K562 (cell line): ENCODE measurements around the gene KCNV2. TPM values are rescaled to one million over a fixed set of nuclear protein-coding genes. Genes with fewer than 3 reads are reported as not detected.

Source experiments
- ATAC-seq: fragments of 200-7000 bp; cut with Tn5 transposase; 3 replicates; pipeline ENCODE4 v1.9.1; 2020; ENCODE audit warnings: moderate library complexity
- BruUV-seq: library from RNA; stranded (reverse); fragments of 400-500 nt; replicated peaks from 2 replicates; lab custom pipeline; 2021; lab: Mats Ljungman, UMichigan
- CTCF ChIA-PET: fragments of 300-600 bp; formaldehyde crosslinking; extraction: SDS; loops from one replicate; lab custom pipeline; 2021; ENCODE audit warnings: low intra/inter-chr PET ratio; lab: Yijun Ruan, JAX
- POLR2A ChIA-PET: fragments of 300-600, 350-650 bp; sonication (Branson Sonifier 250); formaldehyde crosslinking; extraction: SDS; loops from one replicate; lab custom pipeline; 2021; ENCODE audit warnings: antibody characterized with exemption, inconsistent platforms; lab: Yijun Ruan, JAX
- DNase-seq, 4 experiments: peaks; one replicate each; pipeline versions ENCODE4 v3.0.0 to v3.0.0-alpha.2; 2011 to 2018; ENCODE audit warnings: low spot score in 3 of 4, mixed read lengths in 3 of 4; ENCODE audit errors: extremely low read depth in 1 of 4
- FAIRE-seq: peaks from 2 replicates; lab custom pipeline; 2011; peaks lifted over from hg19 to GRCh38; lab: Jason Lieb, UNC
- H2AFZ ChIP-seq: 2 replicates; pipeline ENCODE4 v1.6.0; 2011; ENCODE audit warnings: low read depth, low read length, control low read depth, inconsistent platforms
- H3K27ac ChIP-seq: fragments of 200-600 bp; 3 replicates; pipeline ENCODE4 v1.8.0; 2011; ENCODE audit warnings: low read depth, mild to moderate bottlenecking, control low read depth, inconsistent platforms, low read length, moderate library complexity, mixed read lengths; ENCODE audit errors: extremely low read depth
- H3K27me3 ChIP-seq, 2 experiments: fragments of 300-600 bp in 1 of 2; 2 replicates in 1 of 2; 3 replicates in 1 of 2; pipeline versions ENCODE4 v1.6.0 to v1.8.0; 2011; ENCODE audit warnings: inconsistent platforms in 2 of 2, low read length in 2 of 2, mild to moderate bottlenecking in 1 of 2, mixed read lengths in 1 of 2, moderate library complexity in 1 of 2; ENCODE audit not compliant: control insufficient read depth in 2 of 2, insufficient read depth in 2 of 2
- H3K36me3 ChIP-seq: fragments of 300-600 bp; 3 replicates; pipeline ENCODE4 v1.8.0; 2011; ENCODE audit warnings: mild to moderate bottlenecking, low read length, inconsistent platforms; ENCODE audit not compliant: control insufficient read depth, insufficient read depth
- H3K4me1 ChIP-seq, 2 experiments: fragments of 200-600 bp in 1 of 2; replicated peaks in 1 of 2; 2 replicates in 1 of 2; 3 replicates in 1 of 2; pipeline versions ENCODE4 v1.5.1 to v1.8.0; 2011; ENCODE audit warnings: inconsistent platforms in 2 of 2, low read length in 2 of 2, mild to moderate bottlenecking in 1 of 2, mixed read lengths in 1 of 2, moderate library complexity in 1 of 2; ENCODE audit not compliant: control insufficient read depth in 2 of 2, insufficient read depth in 2 of 2
- H3K4me2 ChIP-seq: 2 replicates; pipeline ENCODE4 v1.6.1; 2011; ENCODE audit warnings: low read length, control low read depth, inconsistent platforms, mixed read lengths; ENCODE audit not compliant: insufficient read depth
- H3K4me3 ChIP-seq: fragments of 200-600 bp; sonication (generic), shearing (Covaris generic); 2 replicates; pipeline ENCODE4 v1.5.1; 2016; ENCODE audit warnings: control low read depth, inconsistent platforms
- H3K79me2 ChIP-seq: fragments of 200-600 bp; 3 replicates; pipeline ENCODE4 v1.8.0; 2011; ENCODE audit warnings: low read length, inconsistent platforms; ENCODE audit not compliant: control insufficient read depth, insufficient read depth
- H3K9ac ChIP-seq, 2 experiments: 2 replicates each; pipeline versions ENCODE4 v1.6.0 to v1.6.1; 2011; ENCODE audit warnings: low read depth in 2 of 2, low read length in 2 of 2, control low read depth in 1 of 2, inconsistent platforms in 1 of 2, mild to moderate bottlenecking in 1 of 2, mixed read lengths in 1 of 2; ENCODE audit not compliant: insufficient read depth in 1 of 2
- H3K9me1 ChIP-seq: one replicate; pipeline ENCODE4 v1.6.0; 2011; ENCODE audit warnings: inconsistent platforms, mild to moderate bottlenecking, low read length, moderate library complexity; ENCODE audit not compliant: control insufficient read depth, insufficient read depth
- H3K9me3 ChIP-seq: replicated peaks from 2 replicates; pipeline ENCODE4 v1.5.1; 2011; ENCODE audit warnings: low read depth, low read length, inconsistent platforms; ENCODE audit not compliant: control insufficient read depth, insufficient read depth
- H4K20me1 ChIP-seq: replicated peaks from 2 replicates; pipeline ENCODE4 v1.6.1; 2011; ENCODE audit warnings: low read length, inconsistent platforms, mixed read lengths; ENCODE audit not compliant: control insufficient read depth, insufficient read depth
- BRD9 ChIP-seq: fragments of 450-650 bp; IDR thresholded peaks from 2 replicates; pipeline ENCODE4 v1.6.1; 2018; ENCODE audit warnings: low read depth; ENCODE audit not compliant: partially characterized antibody
- EP300 ChIP-seq: IDR thresholded peaks from 2 replicates; pipeline ENCODE4 v1.6.1; 2012; ENCODE audit warnings: low read length, improper control_type of control experiment
- HMG20A ChIP-seq: fragments of 450-650 bp; formaldehyde crosslinking; conservative IDR thresholded peaks from 2 replicates; pipeline ENCODE4 v1.4.0; 2020; ENCODE audit warnings: mild to moderate bottlenecking, mixed read lengths
- MAX ChIP-seq: sonication (generic); formaldehyde crosslinking; IDR thresholded peaks from 2 replicates; pipeline ENCODE4 v1.9.0; 2022; ENCODE audit warnings: mild to moderate bottlenecking, missing genetic modification reagents
- MEIS2 ChIP-seq: fragments of 450-650 bp; IDR thresholded peaks from 2 replicates; pipeline ENCODE4 v1.6.1; 2014; ENCODE audit warnings: mild to moderate bottlenecking; ENCODE audit not compliant: partially characterized antibody
- MTA3 ChIP-seq: fragments of 450-650 bp; formaldehyde crosslinking; IDR thresholded peaks from 2 replicates; pipeline ENCODE4 v1.6.1; 2017; ENCODE audit warnings: mild to moderate bottlenecking, borderline replicate concordance
- PKNOX1 ChIP-seq: fragments of 450-650 bp; IDR thresholded peaks from 2 replicates; pipeline ENCODE4 v1.6.1; 2016
- SP2 ChIP-seq: IDR thresholded peaks from 2 replicates; pipeline ENCODE4 v1.6.1; 2011; ENCODE audit warnings: mild to moderate bottlenecking, low read depth, low read length, moderate library complexity; ENCODE audit not compliant: poor library complexity, severe bottlenecking; ENCODE audit errors: extremely low read depth
- ZBTB33 ChIP-seq: sonication (generic); formaldehyde crosslinking; IDR thresholded peaks from 2 replicates; pipeline ENCODE4 v1.8.1; 2023; ENCODE audit warnings: mild to moderate bottlenecking, missing genetic modification reagents
- WGBS: fragments of 100-300 bp; shearing (Covaris generic); methylation state at CpG from one replicate; pipeline ENCODE4 v1.1.6; 2016; ENCODE audit warnings: low coverage, mixed read lengths; ENCODE audit not compliant: insufficient coverage; ENCODE audit errors: missing lambda C conversion rate; 5-methylcytosine and 5-hydroxymethylcytosine counted together
- in situ Hi-C: fragments of 300-500 bp; cut with MboI; formaldehyde crosslinking; loops from 4 replicates; pipeline ENCODE4 v1.15.0; 2018; ENCODE audit warnings: inconsistent platforms, mixed read lengths
- intact Hi-C: fragments of 100-400 bp; cut with micrococcal nuclease; formaldehyde crosslinking; loops from 2 replicates; pipeline ENCODE4 v1.14.2; 2022
- polyA plus RNA-seq, 8 experiments: library from polyadenylated mRNA; depleted of rRNA in 4 of 8; stranded (reverse) in 5 of 8; unstranded in 3 of 8; fragments of >200 nt; fragmentation: Nextera tagmentation in 2 of 8; fragmentation: Illumina TruSeq in 1 of 8; extraction: Ambion mirVana in 2 of 8; extraction: Trizol in 1 of 8; gene quantifications; 2 replicates each; pipeline versions ENCODE4 v1.2.1 to v1.2.3, GENCODE V29; 2011 to 2014; ENCODE audit warnings: inconsistent platforms in 1 of 8, missing spikeins in 1 of 8
- total RNA-seq, 7 experiments: library from RNA; depleted of rRNA in 6 of 7; stranded (reverse); fragments of >200 nt in 6 of 7; fragmentation: Illumina TruSeq in 2 of 7; extraction: Trizol in 2 of 7; gene quantifications; 2 replicates each; pipeline versions ENCODE4 v1.2.1 to v1.2.3, GENCODE V29; 2011 to 2021; ENCODE audit warnings: low replicate concordance in 1 of 7
- TF ChIP-seq, protein P1 (sequence below): fragments of 450-650 bp; formaldehyde crosslinking; IDR thresholded peaks from 2 replicates; pipeline ENCODE4 v1.4.0; 2020; ENCODE audit warnings: mild to moderate bottlenecking, moderate library complexity
- TF ChIP-seq, protein P2 (sequence below): fragments of 450-650 bp; formaldehyde crosslinking; IDR thresholded peaks from 2 replicates; pipeline ENCODE4 v1.4.0; 2020; ENCODE audit warnings: mild to moderate bottlenecking

The KCNV2 gene
- total and polyA plus RNA-seq, 9 of the 15 experiments (the other 6 are each of a cell fraction or from before 2014, with no cell fraction given), result 0.03 TPM; not detected in 8

- TF ChIP-seq, protein P1, sequence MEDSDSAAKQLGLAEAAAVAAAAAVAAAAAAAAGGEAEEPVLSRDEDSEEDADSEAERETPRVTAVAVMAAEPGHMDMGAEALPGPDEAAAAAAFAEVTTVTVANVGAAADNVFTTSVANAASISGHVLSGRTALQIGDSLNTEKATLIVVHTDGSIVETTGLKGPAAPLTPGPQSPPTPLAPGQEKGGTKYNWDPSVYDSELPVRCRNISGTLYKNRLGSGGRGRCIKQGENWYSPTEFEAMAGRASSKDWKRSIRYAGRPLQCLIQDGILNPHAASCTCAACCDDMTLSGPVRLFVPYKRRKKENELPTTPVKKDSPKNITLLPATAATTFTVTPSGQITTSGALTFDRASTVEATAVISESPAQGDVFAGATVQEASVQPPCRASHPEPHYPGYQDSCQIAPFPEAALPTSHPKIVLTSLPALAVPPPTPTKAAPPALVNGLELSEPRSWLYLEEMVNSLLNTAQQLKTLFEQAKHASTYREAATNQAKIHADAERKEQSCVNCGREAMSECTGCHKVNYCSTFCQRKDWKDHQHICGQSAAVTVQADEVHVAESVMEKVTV (CRISPR knock-in tag), result no peak
- TF ChIP-seq BRD9 (no peak), SP2 (no peak), HMG20A (CRISPR knock-in tag) (no peak), EP300 (no peak)
Measured at GRCh38 chr9:2725898-2726649, 8.8 kb downstream of the KCNV2 start (continued).

- 81% methylated on average over 10 of the region's 13 CpGs for WGBS
- Histone ChIP-seq H4K20me1 (no peaks in the 10 kb centered on the region), H3K4me3 (no peak overlapping the region), H3K4me1 (peaks cover 0 to 4% of the 10 kb centered on the region in 2 experiments; a peak in 2 of 5 replicates), H2AFZ (no peak overlapping the region), H3K27ac (no peak overlapping the region), H3K79me2 (no peaks in the 10 kb centered on the region), H3K9me1 (no peaks in the 10 kb centered on the region), H3K9me3 (no peaks in the 10 kb centered on the region), H3K36me3 (no peaks in the 10 kb centered on the region), H3K4me2 (no peak overlapping the region), H3K27me3 (no peaks in the 10 kb centered on the region), H3K9ac (no peak overlapping the region)
- in situ Hi-C loops, result no loop called here
- ChIA-PET CTCF (no interaction called here), POLR2A (no interaction called here)
- FAIRE-seq, result no peak
- DNase-seq, result no peak
- ATAC-seq, result no peak
- intact Hi-C loops, result loop anchor here (5.0 kb wide), 1 partner anchor 389 kb away; no protein-coding TSS in a partner anchor
- TF ChIP-seq ZBTB33 (peak; percentile 65; the same call in 1 of the 2 replicates), PKNOX1 (peak; percentile 64), MEIS2 (peak; percentile 5), MAX (CRISPR knock-in tag) (no peak), MTA3 (no peak)
- TF ChIP-seq, protein P2, sequence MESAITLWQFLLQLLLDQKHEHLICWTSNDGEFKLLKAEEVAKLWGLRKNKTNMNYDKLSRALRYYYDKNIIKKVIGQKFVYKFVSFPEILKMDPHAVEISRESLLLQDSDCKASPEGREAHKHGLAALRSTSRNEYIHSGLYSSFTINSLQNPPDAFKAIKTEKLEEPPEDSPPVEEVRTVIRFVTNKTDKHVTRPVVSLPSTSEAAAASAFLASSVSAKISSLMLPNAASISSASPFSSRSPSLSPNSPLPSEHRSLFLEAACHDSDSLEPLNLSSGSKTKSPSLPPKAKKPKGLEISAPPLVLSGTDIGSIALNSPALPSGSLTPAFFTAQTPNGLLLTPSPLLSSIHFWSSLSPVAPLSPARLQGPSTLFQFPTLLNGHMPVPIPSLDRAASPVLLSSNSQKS (CRISPR knock-in tag), result no peak
- no TSS peak for BruUV-seq
Measured at GRCh38 chr9:2726650-2727340, 9.5 kb downstream of the KCNV2 start.
